H1 (cell line): ENCODE data around the gene EXD2. TPM values are rescaled to one million over a fixed set of nuclear protein-coding genes. Genes with fewer than 3 reads are reported as not detected.

Experiments
- BACH1 ChIP-seq: IDR thresholded peaks from 2 replicates; pipeline ENCODE4 v1.6.1; 2012; ENCODE audit warnings: low read length, improper control_type of control experiment
- CBX8 ChIP-seq: fragments of 300-800, 300-1000 bp; sonication (generic); IDR thresholded peaks from 2 replicates; pipeline ENCODE4 v1.7.1; 2016; ENCODE audit warnings: low read depth, low read length, borderline replicate concordance
- CHD1 ChIP-seq: IDR thresholded peaks from 2 replicates; pipeline ENCODE4 v1.6.1; 2012; ENCODE audit warnings: low read depth, low read length, improper control_type of control experiment
- CHD2 ChIP-seq: IDR thresholded peaks from 2 replicates; pipeline ENCODE4 v1.6.1; 2012; ENCODE audit warnings: low read length, improper control_type of control experiment
- CTBP2 ChIP-seq: IDR thresholded peaks from 2 replicates; pipeline ENCODE4 v1.7.0; 2011; ENCODE audit warnings: borderline replicate concordance, mild to moderate bottlenecking, moderate library complexity, mixed read lengths, low read length; ENCODE audit not compliant: insufficient read depth, insufficient read length
- EP300 ChIP-seq, 2 experiments: IDR thresholded peaks; 1 replicate in 1 of 2; 2 replicates in 1 of 2; pipeline ENCODE4 v1.6.1; 2011 to 2012; ENCODE audit warnings: low read depth in 2 of 2, low read length in 2 of 2, mild to moderate bottlenecking in 2 of 2, borderline replicate concordance in 1 of 2, inconsistent platforms in 1 of 2, moderate library complexity in 1 of 2
- EZH2 ChIP-seq: fragments of 200-600 bp; sonication (generic); IDR thresholded peaks from 2 replicates; pipeline ENCODE4 v1.7.1; 2012; ENCODE audit warnings: low read depth, mild to moderate bottlenecking, moderate library complexity, low read length, inconsistent platforms; ENCODE audit not compliant: severe bottlenecking
- GABPA ChIP-seq: IDR thresholded peaks from 2 replicates; pipeline ENCODE4 v1.6.1; 2011; ENCODE audit warnings: mild to moderate bottlenecking, low read length, moderate library complexity, borderline replicate concordance; ENCODE audit not compliant: insufficient read depth
- HDAC2 ChIP-seq, 2 experiments: fragments of 300-600 bp in 1 of 2; sonication (generic) in 1 of 2; IDR thresholded peaks; 2 replicates each; pipeline ENCODE4 v1.6.1; 2011 to 2012; ENCODE audit warnings: low read depth in 2 of 2, low read length in 2 of 2, mild to moderate bottlenecking in 2 of 2, moderate library complexity in 2 of 2, borderline replicate concordance in 1 of 2, inconsistent platforms in 1 of 2
- HDAC6 ChIP-seq: IDR thresholded peaks from one replicate; pipeline ENCODE4 v1.7.1; 2012; ENCODE audit warnings: low read depth, mild to moderate bottlenecking, inconsistent platforms, low read length, moderate library complexity
- KDM1A ChIP-seq: fragments of 200-600, 300-600 bp; sonication (generic); IDR thresholded peaks from 2 replicates; pipeline ENCODE4 v1.7.1; 2016; ENCODE audit warnings: mild to moderate bottlenecking, low read length, borderline replicate concordance
- KDM4A ChIP-seq: IDR thresholded peaks from one replicate; pipeline ENCODE4 v1.7.1; 2012; ENCODE audit warnings: low read depth, mild to moderate bottlenecking, moderate library complexity, low read length, inconsistent platforms; ENCODE audit not compliant: severe bottlenecking
- NANOG ChIP-seq: IDR thresholded peaks from 2 replicates; pipeline ENCODE4 v1.6.1; 2011; ENCODE audit warnings: low read length, low read depth, mild to moderate bottlenecking, inconsistent platforms; ENCODE audit not compliant: insufficient read depth, poor library complexity, severe bottlenecking
- NRF1 ChIP-seq: IDR thresholded peaks from 2 replicates; pipeline ENCODE4 v1.6.1; 2011; ENCODE audit warnings: mild to moderate bottlenecking, low read depth, low read length, improper control_type of control experiment
- SAP30 ChIP-seq: fragments of 300-600 bp; sonication (generic); IDR thresholded peaks from 2 replicates; pipeline ENCODE4 v1.7.1; 2012; ENCODE audit warnings: low read length, moderate library complexity, mild to moderate bottlenecking, inconsistent platforms; ENCODE audit not compliant: insufficient read depth, insufficient replicate concordance
- SIN3A ChIP-seq, 2 experiments: IDR thresholded peaks in 1 of 2; conservative IDR thresholded peaks in 1 of 2; 2 replicates each; pipeline ENCODE4 v1.6.1; 2011 to 2012; ENCODE audit warnings: low read length in 2 of 2, improper control_type of control experiment in 1 of 2, low read depth in 1 of 2, mild to moderate bottlenecking in 1 of 2
- SP4 ChIP-seq: IDR thresholded peaks from 2 replicates; pipeline ENCODE4 v1.6.1; 2012; ENCODE audit warnings: low read length, inconsistent platforms
- TAF7 ChIP-seq: optimal IDR thresholded peaks from 2 replicates; pipeline ENCODE3; 2011; ENCODE audit warnings: low read depth, mild to moderate bottlenecking, inconsistent platforms, low read length, moderate library complexity, borderline replicate concordance
- polyA plus RNA-seq, 7 experiments: library from polyadenylated mRNA; depleted of rRNA in 3 of 7; stranded (reverse) in 5 of 7; unstranded in 2 of 7; fragments of >200 nt in 5 of 7; fragments of 200-250 nt in 2 of 7; gene quantifications; 1 replicate in 5 of 7; 2 replicates in 1 of 7; 4 replicates in 1 of 7; pipeline versions ENCODE4 v1.2.1 to v1.2.3, GENCODE V29; 2011 to 2013; ENCODE audit warnings: missing spikeins in 2 of 7, mixed read lengths in 2 of 7
- total RNA-seq: library from RNA; stranded (reverse); fragmentation: NEBNext Ultra II Directional; extraction: Animal tissue kit (Norgen Biotek cat#: 25700); gene quantifications from 2 replicates; pipeline ENCODE4 v1.2.1, GENCODE V29; 2021
- TF ChIP-seq, protein P1 (sequence below): IDR thresholded peaks from 2 replicates; pipeline ENCODE4 v1.6.1; 2012; ENCODE audit warnings: inconsistent platforms

EXD2 gene
- total and polyA plus RNA-seq, 2 of the 8 experiments (the other 6 are each of a cell fraction or from before 2014, with no cell fraction given), result 11.9 to 25.9 TPM

DNA sequence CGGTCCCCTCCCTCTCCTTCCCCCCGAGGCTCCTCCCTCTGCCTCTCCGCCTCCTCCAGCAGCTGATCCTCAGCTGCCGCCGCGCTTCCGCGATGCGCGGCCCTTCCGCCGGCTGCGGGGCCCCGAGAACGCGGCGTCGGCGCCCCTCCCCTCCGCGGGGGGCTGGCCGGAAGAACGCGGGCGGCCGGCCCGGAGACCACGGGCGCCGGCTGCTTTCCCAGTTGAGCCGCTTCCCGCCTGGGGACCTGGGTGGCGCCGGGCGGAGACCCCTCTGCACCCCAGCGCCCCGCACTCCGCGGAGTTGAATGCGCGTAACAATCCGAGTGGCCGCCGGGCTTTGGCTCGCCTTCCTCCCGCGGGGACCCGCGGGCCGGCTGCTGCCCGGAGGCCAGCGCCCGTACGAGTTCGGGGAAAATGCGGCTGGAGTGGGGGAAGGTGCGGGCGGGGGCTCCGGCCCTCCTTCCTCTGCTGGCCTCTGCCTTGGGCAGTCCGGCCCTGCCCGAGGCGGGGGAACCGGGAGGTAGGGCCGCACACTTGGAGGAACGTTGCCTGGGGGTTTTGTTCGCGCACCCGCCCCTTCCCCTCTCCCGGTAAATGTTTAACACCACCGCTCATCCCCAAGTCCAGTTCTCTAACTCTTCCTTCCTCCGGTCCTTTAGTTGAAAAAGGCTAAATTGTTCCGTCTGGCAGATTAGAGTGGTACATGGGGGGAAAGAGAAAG, 38.0 kb upstream of the EXD2 start (continued):
- TF ChIP-seq TAF7 (no peak), SP4 (no peak), KDM1A (no peak), EZH2 (peak; percentile 37), KDM4A (peak; percentile 87), BACH1 (no peak), CHD1 (no peak), HDAC2 (IDR thresholded peaks at IDR 0.05; ENCODE audit: borderline replicate concordance in 1 of 2, low read depth in 2 of 2, low read length in 2 of 2) (0 out of 4 replicates have a peak, but pooled peaks have one; percentile 21 to 69), GABPA (no peak), HDAC6 (no peak), CHD2 (peak; percentile 27; the same call in 1 of the 2 replicates), CBX8 (no peak), SAP30 (no peak), NANOG (no peak), SIN3A (conservative IDR thresholded peaks at IDR 0.05 in 1 of 2, IDR thresholded peaks at IDR 0.05 in 1 of 2; ENCODE audit: low read depth in 1 of 2, low read length in 2 of 2) (peak; percentile 87 to 92), EP300 (IDR thresholded peaks at IDR 0.05; ENCODE audit: borderline replicate concordance in 1 of 2, low read depth in 2 of 2, low read length in 2 of 2) (no peak), CTBP2 (peak; percentile 70), NRF1 (no peak)
- TF ChIP-seq, protein P1, sequence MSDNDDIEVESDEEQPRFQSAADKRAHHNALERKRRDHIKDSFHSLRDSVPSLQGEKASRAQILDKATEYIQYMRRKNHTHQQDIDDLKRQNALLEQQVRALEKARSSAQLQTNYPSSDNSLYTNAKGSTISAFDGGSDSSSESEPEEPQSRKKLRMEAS, result no peak; the same call in 1 of the 2 replicates
